ENCODE data around the gene IDH2. TPM values are rescaled to one million over a fixed set of nuclear protein-coding genes. Genes with fewer than 3 reads are reported as not detected.
A peak's percentile ranks its signal among the peaks of the same experiment; 100 is the strongest.

Gene IDH2
- total and polyA plus RNA-seq, 2 of the 13 experiments (the other 11 are each of a cell fraction or from before 2014, with no cell fraction given), result 121 to 145 TPM

- TF ChIP-seq AGO2 (optimal IDR thresholded peaks at IDR 0.05; ENCODE audit: low read depth, low read length) (peak; percentile 27), MTERF4 (CRISPR knock-in tag; IDR thresholded peaks at IDR 0.05) (no peak)
Measured at GRCh38 chr15:90059208-90059985, 42.9 kb downstream of the IDH2 start (continued).

- no peak overlapping the region for H3K9ac ChIP-seq (ENCODE audit: insufficient read depth, low read depth, low read length)
- in situ Hi-C loops (cut with HindIII; ENCODE audit: extremely low pct_ligation_motif_present, low pct_unique_long_range_greater_than_20kb), result no loop called here
- H3K79me2 ChIP-seq (ENCODE audit: insufficient read depth, low read length), result peaks cover 3% of the 10 kb centered on the region
- no peaks in the 10 kb centered on the region for H3K27me3 ChIP-seq (ENCODE audit: control insufficient read depth in 1 of 2, insufficient read depth in 2 of 2, low read length in 2 of 2)
- FAIRE-seq, result no peak
- ATAC-seq, result no peak
- 98% methylated on average over 5 of the region's 5 CpGs for WGBS (ENCODE audit: low lambda C conversion rate)
- H4K20me1 ChIP-seq (ENCODE audit: insufficient read depth, low read length), result peaks cover 13% of the 10 kb centered on the region
- no peak for TF ChIP-seq ZNF772 (CRISPR knock-in tag; IDR thresholded peaks at IDR 0.05)
- TF ChIP-seq EEA1 (CRISPR knock-in tag; IDR thresholded peaks at IDR 0.05; ENCODE audit: borderline replicate concordance), result no peak
- no peak for TF ChIP-seq ZMAT3 (CRISPR knock-in tag; conservative IDR thresholded peaks at IDR 0.05)
- peak; percentile 78; the same call in 1 of the 2 replicates for TF ChIP-seq ZNF564 (CRISPR knock-in tag; IDR thresholded peaks at IDR 0.05)
- intact Hi-C loops (cut with micrococcal nuclease; ENCODE audit: unreplicated experiment), result no loop called here
- POLR2A ChIA-PET, result no interaction called here
- no peak overlapping the region for H3K27ac ChIP-seq (ENCODE audit: extremely low read length, insufficient read depth, low read length)
- CTCF ChIA-PET (ENCODE audit: low intra/inter-chr PET ratio, low total read pairs), result no interaction called here
- no peak for DNase-seq (ENCODE audit: low spot score)
- H3K4me2 ChIP-seq (ENCODE audit: low read depth, low read length), result no peak overlapping the region
- no TSS peak for BruUV-seq (replicated peaks)
- peaks cover 39% of the 10 kb centered on the region for H3K4me1 ChIP-seq (ENCODE audit: insufficient read depth, low read length)
- no peak overlapping the region for H2AFZ ChIP-seq (ENCODE audit: low read length)
- H3K36me3 ChIP-seq (replicated peaks in 1 of 2; ENCODE audit: control insufficient read depth in 1 of 2, insufficient read depth in 2 of 2, low read length in 2 of 2), result no peaks in the 10 kb centered on the region
- no peak overlapping the region for H3K4me3 ChIP-seq (replicated peaks in 1 of 3; ENCODE audit: insufficient read depth in 1 of 3, low read depth in 2 of 3, low read length in 3 of 3)
- H3K9me3 ChIP-seq (ENCODE audit: low read length), result no peaks in the 10 kb centered on the region
Measured at GRCh38 chr15:90058775-90059174, 43.5 kb downstream of the IDH2 start.
